Left forelimb (tissue), 1 donor: Measurements from ENCODE around the gene ASB8.
A peak's percentile ranks its signal among the peaks of the same experiment; 100 is the strongest.

Experiments
- DNase-seq: peaks from one replicate; pipeline ENCODE4 v3.0.0-alpha.2; 2018; ENCODE audit warnings: low spot score

ASB8 gene

DNA sequence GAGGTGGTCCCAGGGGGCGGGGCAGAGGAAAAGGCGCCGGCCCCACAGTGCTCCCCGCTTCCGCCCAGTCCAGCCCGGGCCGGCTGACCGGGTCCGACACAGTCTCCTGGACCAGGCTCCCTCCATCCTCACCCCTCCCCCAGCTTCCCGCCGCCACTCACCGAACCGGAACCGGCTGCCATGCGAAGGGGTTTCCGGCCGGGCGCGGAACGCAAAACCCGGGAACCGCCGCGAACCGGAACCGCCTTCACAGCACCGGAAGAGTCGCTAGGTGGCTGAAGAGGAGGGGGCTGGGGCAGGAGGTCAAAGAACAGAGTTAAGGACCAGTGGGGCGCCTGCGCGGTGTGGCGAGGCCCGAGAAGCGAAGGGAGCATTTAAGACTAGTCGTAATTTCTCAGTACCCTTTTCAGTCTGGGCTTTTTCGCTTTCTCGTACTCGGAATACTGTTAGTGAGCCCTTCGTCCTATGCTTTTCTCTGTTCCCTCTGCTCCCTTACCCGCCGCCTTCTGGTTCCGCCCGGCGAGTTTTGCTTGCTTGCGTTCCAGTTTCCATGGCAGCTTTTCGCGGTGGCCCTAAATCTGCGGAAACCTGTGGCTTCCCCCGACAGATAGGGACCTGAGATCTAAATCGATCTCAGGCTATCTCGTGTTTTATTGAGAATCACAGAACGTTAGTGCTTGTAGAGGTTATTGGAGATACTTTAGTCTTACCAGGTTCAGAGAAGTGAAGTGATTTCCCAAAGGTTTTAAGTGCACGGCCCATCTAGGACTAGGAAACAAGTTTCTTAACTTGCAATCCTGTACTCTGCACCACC, 51.2 kb downstream of the ASB8 start, which contains the start of gene SENP1:
Gene SENP1 (minus strand): TSS at position 213 of the 814 bp plus-strand sequence. CDS start 4,607 bp downstream, outside the sequence.
- DNase-seq = peak; percentile 95

DNA sequence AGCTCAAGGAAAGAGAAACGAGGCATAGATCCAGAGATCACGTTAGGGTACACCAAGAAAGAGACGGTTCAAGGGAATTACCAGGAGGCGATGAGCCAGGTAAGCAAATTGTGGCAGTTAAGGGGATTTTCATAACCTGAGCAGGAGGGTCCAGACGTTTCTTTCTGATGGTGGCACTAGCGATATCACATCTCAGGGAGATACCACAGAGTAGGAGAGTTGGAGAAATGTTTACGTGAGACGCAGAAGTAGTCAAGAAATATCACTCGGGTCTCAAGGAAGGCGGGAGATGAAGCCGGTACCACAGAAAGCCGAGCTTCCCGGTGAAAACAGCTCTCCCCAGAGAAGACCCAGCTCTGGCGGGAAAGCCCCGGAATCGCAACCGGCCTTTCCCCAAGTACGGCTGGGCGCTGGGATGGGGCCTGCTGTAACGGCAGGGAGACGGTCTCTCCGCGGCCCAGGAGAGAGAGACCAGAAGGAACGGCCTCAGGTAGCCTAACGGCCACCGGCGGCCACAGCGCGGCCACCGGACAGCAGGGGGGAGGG, 51.9 kb downstream of the ASB8 start:
- no peak for DNase-seq

DNA sequence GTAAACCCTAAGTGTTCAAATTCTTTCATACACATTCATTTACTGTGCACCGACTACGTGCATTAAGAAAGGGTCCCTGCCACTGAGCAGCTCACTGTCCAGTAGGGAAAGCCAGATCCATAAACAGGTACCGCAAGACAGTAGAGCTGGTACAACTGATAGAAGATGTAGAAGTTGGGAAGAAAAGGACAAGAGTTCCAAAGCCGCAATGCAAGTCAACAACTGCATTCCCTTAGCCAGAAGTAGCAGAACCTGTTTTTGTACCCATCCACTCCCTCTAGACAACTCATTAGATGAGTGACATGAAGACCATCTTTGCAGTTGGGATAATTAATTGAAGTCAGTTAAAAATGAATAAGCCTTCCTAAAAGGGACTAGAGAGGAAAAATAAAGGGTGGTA, 52.8 kb downstream of the ASB8 start:
- no peak for DNase-seq
